Thoracic aorta (tissue), 2 donors: ENCODE results near the gene MRPL41. TPM values are rescaled to one million over a fixed set of nuclear protein-coding genes. Genes with fewer than 3 reads are reported as not detected.

Source experiments
- ATAC-seq: fragments of 150-250 bp; one replicate; pipeline ENCODE4 v1.8.0; 2017; ENCODE audit warnings: low read depth; ENCODE audit not compliant: insufficient number of reproducible peaks, low FRiP score
- DNase-seq: peaks from one replicate; pipeline ENCODE4 v3.0.0-alpha.2; 2020; ENCODE audit warnings: low spot score
- H3K27ac ChIP-seq, 2 donors: fragments of 200-600 bp; sonication (generic); 1 replicate in 1 of 2; 2 replicates in 1 of 2; pipeline ENCODE4 v1.5.1; 2016; ENCODE audit warnings: mild to moderate bottlenecking in 2 of 2, moderate library complexity in 2 of 2
- H3K27me3 ChIP-seq: fragments of 200-600 bp; sonication (generic); replicated peaks from 2 replicates; pipeline ENCODE4 v1.6.0; 2016; ENCODE audit warnings: mild to moderate bottlenecking; ENCODE audit not compliant: insufficient read depth
- H3K36me3 ChIP-seq: fragments of 200-600 bp; sonication (generic); one replicate; pipeline ENCODE4 v1.5.1; 2016
- H3K4me1 ChIP-seq, 2 donors: fragments of 200-600 bp; sonication (generic); 1 replicate in 1 of 2; 2 replicates in 1 of 2; pipeline versions ENCODE4 v1.5.1 to v1.6.0; 2016; ENCODE audit warnings: low read depth in 2 of 2, mild to moderate bottlenecking in 1 of 2; ENCODE audit not compliant: control insufficient read depth in 1 of 2
- H3K4me3 ChIP-seq: fragments of 200-600 bp; sonication (generic); 2 replicates; pipeline ENCODE4 v1.5.1; 2016; ENCODE audit warnings: mild to moderate bottlenecking
- H3K9me3 ChIP-seq: fragments of 200-600 bp; sonication (generic); 2 replicates; pipeline ENCODE4 v1.5.1; 2016
- total RNA-seq, 2 donors: library from RNA; depleted of rRNA; stranded (reverse); fragments of >200 nt; gene quantifications; one replicate each; pipeline versions ENCODE4 v1.1.0 to v1.2.3, GENCODE V29; 2016
- TF ChIP-seq, protein P1 (sequence below): fragments of 200-600 bp; sonication (generic); IDR thresholded peaks from one replicate; pipeline ENCODE4 v1.5.1; 2019; ENCODE audit warnings: antibody characterized with exemption

Gene MRPL41
- total RNA-seq, 2 donors from 2014 or later = 23.5 to 54.3 TPM

DNA sequence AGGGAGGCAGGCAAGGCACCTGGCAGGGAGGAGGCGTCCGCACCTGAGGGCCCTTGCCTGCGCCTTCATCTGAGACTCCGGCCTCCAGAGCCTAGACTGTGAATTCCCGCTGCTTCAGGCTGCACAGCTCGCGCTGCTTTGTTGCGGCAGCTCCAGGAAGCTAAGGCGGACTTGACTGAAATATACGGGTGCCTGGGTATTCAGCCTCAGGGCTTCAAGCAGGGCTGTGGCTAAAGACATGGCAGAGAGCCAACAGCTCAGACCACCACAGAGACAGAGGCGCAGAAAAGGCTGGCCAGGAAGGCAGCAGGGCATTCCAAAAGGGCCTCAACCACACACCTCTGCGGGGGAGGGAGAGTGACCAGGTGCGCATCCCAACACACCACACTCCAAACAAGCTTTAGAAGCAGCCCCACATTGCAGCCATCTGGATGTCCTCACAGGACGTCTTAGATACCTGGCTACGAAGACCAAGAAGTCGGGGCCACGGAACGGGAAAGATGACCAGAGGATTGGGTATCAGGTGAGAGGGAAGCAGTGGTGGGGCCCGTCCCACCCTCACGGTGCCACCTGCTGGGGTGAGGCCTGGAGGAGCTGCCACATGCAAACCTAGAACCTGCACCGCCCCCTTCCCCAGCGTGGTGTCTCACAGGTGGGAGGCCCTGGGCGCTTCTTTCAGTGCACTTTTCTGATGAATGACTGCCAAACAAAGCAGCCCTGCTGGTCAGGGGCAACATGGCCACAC, 28.7 kb downstream of the MRPL41 start:
- ATAC-seq = no peak
- TF ChIP-seq, protein P1, sequence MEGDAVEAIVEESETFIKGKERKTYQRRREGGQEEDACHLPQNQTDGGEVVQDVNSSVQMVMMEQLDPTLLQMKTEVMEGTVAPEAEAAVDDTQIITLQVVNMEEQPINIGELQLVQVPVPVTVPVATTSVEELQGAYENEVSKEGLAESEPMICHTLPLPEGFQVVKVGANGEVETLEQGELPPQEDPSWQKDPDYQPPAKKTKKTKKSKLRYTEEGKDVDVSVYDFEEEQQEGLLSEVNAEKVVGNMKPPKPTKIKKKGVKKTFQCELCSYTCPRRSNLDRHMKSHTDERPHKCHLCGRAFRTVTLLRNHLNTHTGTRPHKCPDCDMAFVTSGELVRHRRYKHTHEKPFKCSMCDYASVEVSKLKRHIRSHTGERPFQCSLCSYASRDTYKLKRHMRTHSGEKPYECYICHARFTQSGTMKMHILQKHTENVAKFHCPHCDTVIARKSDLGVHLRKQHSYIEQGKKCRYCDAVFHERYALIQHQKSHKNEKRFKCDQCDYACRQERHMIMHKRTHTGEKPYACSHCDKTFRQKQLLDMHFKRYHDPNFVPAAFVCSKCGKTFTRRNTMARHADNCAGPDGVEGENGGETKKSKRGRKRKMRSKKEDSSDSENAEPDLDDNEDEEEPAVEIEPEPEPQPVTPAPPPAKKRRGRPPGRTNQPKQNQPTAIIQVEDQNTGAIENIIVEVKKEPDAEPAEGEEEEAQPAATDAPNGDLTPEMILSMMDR = no peak
- Histone ChIP-seq H3K27me3 (no peaks in the 10 kb centered on the region), H3K27ac (no peak overlapping the region), H3K4me3 (no peak overlapping the region), H3K9me3 (no peaks in the 10 kb centered on the region), H3K4me1 (peaks cover 11 to 26% of the 10 kb centered on the region in 2 donors), H3K36me3 (peaks cover 16% of the 10 kb centered on the region)
- no peak for DNase-seq

DNA sequence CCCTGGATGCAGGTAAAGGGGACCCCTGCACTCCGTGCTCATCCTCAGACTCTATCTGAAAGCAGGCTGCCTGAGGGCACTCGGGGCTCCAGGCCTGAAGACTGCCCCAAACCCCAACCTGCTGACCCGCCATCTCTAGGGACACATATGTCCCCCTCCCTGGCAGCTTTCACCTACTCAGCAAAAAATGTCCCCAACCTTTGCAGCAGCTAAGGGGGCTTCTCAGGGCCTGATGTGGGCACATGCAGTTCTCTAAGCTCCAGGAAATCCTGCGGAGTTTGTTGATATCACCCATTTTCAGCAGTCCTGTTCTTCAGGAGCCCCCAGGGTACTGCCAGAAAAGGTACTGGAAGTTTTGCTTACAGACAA, 29.3 kb downstream of the MRPL41 start:
- no peaks in the 10 kb centered on the region for H3K9me3 ChIP-seq
- no peak overlapping the region for H3K27ac ChIP-seq
- TF ChIP-seq, protein P1 = no peak
- no peak for ATAC-seq
- H3K4me1 ChIP-seq = peaks cover 11 to 26% of the 10 kb centered on the region in 2 donors
- H3K36me3 ChIP-seq = peaks cover 10% of the 10 kb centered on the region
- no peak overlapping the region for H3K4me3 ChIP-seq
- no peaks in the 10 kb centered on the region for H3K27me3 ChIP-seq
- DNase-seq = no peak

DNA sequence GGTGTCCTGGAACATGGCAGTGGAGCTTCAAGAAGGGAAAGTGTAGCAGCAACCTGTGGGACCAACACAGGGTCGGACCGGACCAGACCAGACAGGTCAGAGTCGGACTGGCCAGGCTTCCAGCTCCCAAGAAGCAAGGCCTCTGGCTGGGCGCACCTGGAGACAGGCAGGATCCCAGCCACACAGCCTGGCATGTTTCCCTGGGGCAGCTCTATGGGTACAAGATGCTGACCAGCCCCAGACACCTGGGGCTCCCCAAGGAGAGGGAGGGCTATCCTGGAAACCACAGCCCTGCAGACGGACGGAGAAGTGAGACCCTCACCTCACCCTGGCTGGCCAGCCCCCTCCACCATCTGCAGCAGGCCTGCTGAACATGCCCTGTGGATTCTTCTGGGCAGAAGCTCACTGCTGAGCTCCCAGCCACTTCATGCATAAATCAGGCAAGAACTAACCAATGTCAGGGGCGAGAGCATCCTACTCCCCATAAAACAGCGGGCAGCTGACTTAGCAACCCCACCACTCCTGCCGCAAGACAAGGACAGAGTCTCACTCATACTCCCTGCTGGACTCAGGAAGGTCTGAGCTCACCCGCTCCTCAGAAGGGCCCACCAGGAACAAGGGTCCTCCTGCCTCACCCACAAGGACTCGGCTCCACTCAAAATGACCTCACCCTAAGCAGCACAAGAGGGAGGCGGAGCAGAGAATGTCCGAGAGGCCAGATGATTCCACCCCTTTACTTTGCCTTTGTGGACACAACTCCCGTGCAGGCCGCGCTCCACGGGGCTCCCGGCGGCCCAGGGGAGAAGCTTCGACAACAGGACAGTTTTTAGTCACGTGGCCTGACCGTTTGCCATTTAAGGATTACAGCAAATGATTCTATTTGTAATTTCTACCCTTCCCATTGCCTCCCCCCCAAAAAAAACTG, 29.9 kb downstream of the MRPL41 start:
- no peak for ATAC-seq
- no peak overlapping the region for H3K4me3 ChIP-seq
- H3K27ac ChIP-seq = no peak overlapping the region
- H3K27me3 ChIP-seq = no peaks in the 10 kb centered on the region
- no peak for DNase-seq
- H3K36me3 ChIP-seq = peaks cover 10% of the 10 kb centered on the region
- no peaks in the 10 kb centered on the region for H3K9me3 ChIP-seq
- TF ChIP-seq, protein P1 = no peak
- peaks cover 11 to 26% of the 10 kb centered on the region in 2 donors for H3K4me1 ChIP-seq

DNA sequence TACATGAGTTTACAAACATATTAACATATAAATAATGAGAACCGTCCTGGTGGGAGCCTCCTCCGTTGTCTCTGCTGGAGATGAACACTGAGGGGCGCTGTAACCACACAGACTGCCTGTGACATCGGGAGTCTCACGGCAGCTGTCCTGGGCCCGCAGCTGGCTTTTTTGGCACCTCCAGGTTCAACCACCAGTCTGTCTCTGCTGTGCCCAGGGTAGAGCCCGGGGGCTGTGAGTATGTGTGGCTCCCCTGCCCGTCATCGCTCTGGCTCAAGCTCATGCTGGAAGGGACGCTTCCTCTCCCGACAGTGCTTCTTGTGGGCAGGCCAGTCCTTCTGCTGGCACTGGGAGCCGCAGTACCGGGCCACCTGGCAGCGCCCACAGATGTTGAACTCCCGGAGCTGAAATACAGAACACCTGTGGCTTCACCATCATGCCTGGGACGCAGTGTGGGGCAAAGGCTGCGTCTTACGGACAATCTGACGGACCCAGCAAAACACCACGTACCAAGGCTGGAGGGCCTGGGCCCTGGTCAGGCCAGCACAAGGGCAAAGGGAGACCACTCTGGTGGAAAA, 30.7 kb downstream of the MRPL41 start:
- Histone ChIP-seq H3K4me1 (peaks cover 7 to 20% of the 10 kb centered on the region in 2 donors), H3K27me3 (no peaks in the 10 kb centered on the region), H3K27ac (no peak overlapping the region), H3K9me3 (no peaks in the 10 kb centered on the region), H3K36me3 (peaks cover 17% of the 10 kb centered on the region), H3K4me3 (no peak overlapping the region)
- ATAC-seq (no peak), DNase-seq (no peak)
- TF ChIP-seq, protein P1 = no peak

- ATAC-seq = no peak
- no peak for DNase-seq
- Histone ChIP-seq H3K27ac (no peak overlapping the region), H3K9me3 (no peaks in the 10 kb centered on the region), H3K4me1 (peaks cover 0 to 10% of the 10 kb centered on the region in 2 donors), H3K27me3 (no peaks in the 10 kb centered on the region), H3K36me3 (peaks cover 25% of the 10 kb centered on the region), H3K4me3 (no peak overlapping the region)
- TF ChIP-seq, protein P1 = no peak
Measured at GRCh38 chr9:137583347-137583746, 31.7 kb downstream of the MRPL41 start.
